HG03442 (cell line): ENCODE measurements around the gene KRT86.
"Not testable (repeated sequence)": the region's sequence is repeated elsewhere in the genome, so short reads cannot be mapped to it uniquely, and the experiment has no call there.

ENCODE experiments used
- ATAC-seq: cut with Tn5 transposase; IDR thresholded peaks from one replicate; pipeline ENCODE4 v1.9.1; 2021; ENCODE audit warnings: mild to moderate bottlenecking, moderate library complexity; ENCODE audit not compliant: unreplicated experiment

Gene KRT86

GRCh38 chr12:52267266-52267665, 7.2 kb upstream of the KRT86 start:
- ATAC-seq: no peak

GRCh38 chr12:52267699-52268098, 6.7 kb upstream of the KRT86 start:
- ATAC-seq: no peak

GRCh38 chr12:52268212-52268611, 6.2 kb upstream of the KRT86 start:
- ATAC-seq: no peak

GRCh38 chr12:52270541-52271070, 3.8 kb upstream of the KRT86 start:
- no peak for ATAC-seq

GRCh38 chr12:52271158-52271557, 3.3 kb upstream of the KRT86 start:
- no peak for ATAC-seq

- no peak for ATAC-seq
These were observed 1.2 kb downstream of the KRT86 start for GRCh38 chr12:52275686-52276085.

GRCh38 chr12:52277486-52278245, 3.2 kb downstream of the KRT86 start:
- no peak for ATAC-seq

GRCh38 chr12:52278575-52279421, 4.4 kb downstream of the KRT86 start:
- ATAC-seq: no peak

GRCh38 chr12:52279422-52280318, 5.2 kb downstream of the KRT86 start:
- no peak for ATAC-seq

GRCh38 chr12:52280319-52280795, 5.9 kb downstream of the KRT86 start:
- ATAC-seq: no peak

- no peak for ATAC-seq
These were observed 6.5 kb downstream of the KRT86 start for GRCh38 chr12:52280796-52281560.

- no peak for ATAC-seq
These were observed 10.2 kb downstream of the KRT86 start for GRCh38 chr12:52284562-52285171.

GRCh38 chr12:52285172-52285745, 10.8 kb downstream of the KRT86 start:
- no peak for ATAC-seq

- no peak for ATAC-seq
These were observed 11.5 kb downstream of the KRT86 start for GRCh38 chr12:52285851-52286530.

- ATAC-seq: not testable (repeated sequence)
These were observed 12.7 kb downstream of the KRT86 start for GRCh38 chr12:52286857-52287785.

- ATAC-seq: peak; percentile 60
These were observed 13.7 kb downstream of the KRT86 start for GRCh38 chr12:52287816-52288805.
